Kidney epithelial cell (primary cell): ENCODE data around the gene SLC13A3. TPM values are rescaled to one million over a fixed set of nuclear protein-coding genes. Genes with fewer than 3 reads are reported as not detected.

Experiments used
- DNase-seq: peaks from one replicate; pipeline ENCODE4 v3.0.0-alpha.2; 2010; ENCODE audit warnings: low read depth
- H3K27me3 ChIP-seq: 2 replicates; pipeline ENCODE4 v1.6.0; 2011; ENCODE audit warnings: low read length; ENCODE audit not compliant: control insufficient read depth, insufficient read depth
- H3K36me3 ChIP-seq: 2 replicates; pipeline ENCODE4 v1.5.1; 2011; ENCODE audit warnings: low read length; ENCODE audit not compliant: control insufficient read depth, insufficient read depth
- H3K4me3 ChIP-seq: 2 replicates; pipeline ENCODE4 v1.5.1; 2011; ENCODE audit warnings: low read depth, mild to moderate bottlenecking, control low read depth, low read length
- total RNA-seq: library from RNA; depleted of rRNA; stranded (reverse); fragments of >200 nt; gene quantifications from 2 replicates; pipeline ENCODE4 v1.2.3, GENCODE V29; 2015
- TF ChIP-seq, protein P1 (sequence below): IDR thresholded peaks from 2 replicates; pipeline ENCODE4 v1.5.1; 2011; ENCODE audit warnings: mild to moderate bottlenecking, moderate library complexity, low read length, control low read depth, inconsistent platforms; ENCODE audit not compliant: insufficient read depth, poor library complexity, severe bottlenecking

SLC13A3 gene
- total RNA-seq, 1 donor from 2014 or later, result 3.4 TPM

DNA sequence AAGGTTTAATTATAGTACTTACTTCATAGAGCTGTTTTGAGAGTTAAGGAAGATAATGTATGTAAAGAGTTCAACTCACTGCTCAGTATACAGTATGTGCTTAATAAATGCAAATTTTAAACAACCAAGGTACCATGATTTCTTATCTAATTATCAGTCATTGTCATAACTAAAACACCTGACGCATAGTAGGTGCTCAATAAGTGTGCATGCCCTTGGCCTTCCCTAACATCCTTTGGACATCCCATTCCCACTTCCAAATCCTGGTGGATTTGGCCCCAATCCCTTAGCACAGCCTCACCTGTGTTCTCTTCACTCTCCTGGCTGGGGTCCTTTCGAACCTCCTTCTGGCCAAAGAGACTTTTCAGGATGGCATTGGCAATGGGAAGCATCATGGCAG lies 41.1 kb downstream of the SLC13A3 start:
- H3K36me3 ChIP-seq, result no peaks in the 10 kb centered on the region
- no peak overlapping the region for H3K4me3 ChIP-seq
- TF ChIP-seq, protein P1, sequence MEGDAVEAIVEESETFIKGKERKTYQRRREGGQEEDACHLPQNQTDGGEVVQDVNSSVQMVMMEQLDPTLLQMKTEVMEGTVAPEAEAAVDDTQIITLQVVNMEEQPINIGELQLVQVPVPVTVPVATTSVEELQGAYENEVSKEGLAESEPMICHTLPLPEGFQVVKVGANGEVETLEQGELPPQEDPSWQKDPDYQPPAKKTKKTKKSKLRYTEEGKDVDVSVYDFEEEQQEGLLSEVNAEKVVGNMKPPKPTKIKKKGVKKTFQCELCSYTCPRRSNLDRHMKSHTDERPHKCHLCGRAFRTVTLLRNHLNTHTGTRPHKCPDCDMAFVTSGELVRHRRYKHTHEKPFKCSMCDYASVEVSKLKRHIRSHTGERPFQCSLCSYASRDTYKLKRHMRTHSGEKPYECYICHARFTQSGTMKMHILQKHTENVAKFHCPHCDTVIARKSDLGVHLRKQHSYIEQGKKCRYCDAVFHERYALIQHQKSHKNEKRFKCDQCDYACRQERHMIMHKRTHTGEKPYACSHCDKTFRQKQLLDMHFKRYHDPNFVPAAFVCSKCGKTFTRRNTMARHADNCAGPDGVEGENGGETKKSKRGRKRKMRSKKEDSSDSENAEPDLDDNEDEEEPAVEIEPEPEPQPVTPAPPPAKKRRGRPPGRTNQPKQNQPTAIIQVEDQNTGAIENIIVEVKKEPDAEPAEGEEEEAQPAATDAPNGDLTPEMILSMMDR, result no peak
- no peaks in the 10 kb centered on the region for H3K27me3 ChIP-seq
- DNase-seq, result no peak

DNA sequence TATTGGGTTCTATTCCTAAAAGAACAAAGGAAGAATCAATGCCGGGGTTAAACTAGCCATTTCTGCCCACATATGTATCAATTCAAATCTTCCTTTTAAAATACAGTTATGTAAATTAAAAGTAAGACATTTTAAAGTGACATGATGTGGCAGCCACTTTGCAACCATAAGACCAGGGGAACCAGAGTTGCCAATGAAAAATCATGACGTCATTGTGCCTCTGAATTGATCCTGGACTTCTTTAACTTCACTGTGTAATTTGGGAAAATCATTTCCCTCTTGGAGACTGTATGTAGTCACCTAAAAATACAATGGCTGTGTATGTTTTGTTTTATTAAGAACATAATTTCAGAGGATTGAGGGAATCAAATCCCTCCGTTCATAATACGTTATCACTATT lies 42.2 kb downstream of the SLC13A3 start:
- TF ChIP-seq, protein P1, result no peak
- Histone ChIP-seq H3K27me3 (no peaks in the 10 kb centered on the region), H3K4me3 (no peak overlapping the region), H3K36me3 (no peaks in the 10 kb centered on the region)
- no peak for DNase-seq

DNA sequence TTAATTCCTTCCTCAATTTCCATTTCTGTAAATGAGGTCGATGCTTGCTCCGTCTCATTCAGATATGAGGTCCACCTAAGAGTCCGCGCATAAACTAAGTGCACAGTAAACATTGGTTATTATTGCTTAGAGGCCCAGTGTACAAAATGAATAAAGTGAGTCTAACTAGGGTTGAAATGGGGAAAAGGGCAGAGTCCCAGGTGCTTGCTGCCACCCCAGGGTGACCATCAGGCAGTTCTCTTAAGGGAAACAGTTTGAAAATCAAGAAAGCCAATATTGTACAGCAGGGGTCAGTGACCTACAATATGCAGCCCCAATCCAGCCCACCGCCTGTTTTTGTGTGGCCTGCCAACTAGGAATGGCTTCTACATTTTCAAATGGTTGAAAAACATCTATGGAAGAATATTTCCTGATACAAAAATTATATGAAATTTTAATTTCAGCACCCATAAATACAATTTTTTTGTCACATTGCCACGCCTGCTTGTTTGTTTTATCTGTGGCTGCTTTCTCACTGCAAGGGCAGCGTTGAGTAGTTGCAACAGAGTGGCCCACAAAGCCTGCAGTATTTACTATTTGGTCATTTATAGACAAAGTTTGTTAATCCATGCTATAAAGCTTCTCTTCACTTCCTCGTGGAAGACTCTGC lies 43.3 kb downstream of the SLC13A3 start:
- Histone ChIP-seq H3K27me3 (no peaks in the 10 kb centered on the region), H3K36me3 (no peaks in the 10 kb centered on the region), H3K4me3 (no peak overlapping the region)
- TF ChIP-seq, protein P1, result no peak
- DNase-seq, result no peak

DNA sequence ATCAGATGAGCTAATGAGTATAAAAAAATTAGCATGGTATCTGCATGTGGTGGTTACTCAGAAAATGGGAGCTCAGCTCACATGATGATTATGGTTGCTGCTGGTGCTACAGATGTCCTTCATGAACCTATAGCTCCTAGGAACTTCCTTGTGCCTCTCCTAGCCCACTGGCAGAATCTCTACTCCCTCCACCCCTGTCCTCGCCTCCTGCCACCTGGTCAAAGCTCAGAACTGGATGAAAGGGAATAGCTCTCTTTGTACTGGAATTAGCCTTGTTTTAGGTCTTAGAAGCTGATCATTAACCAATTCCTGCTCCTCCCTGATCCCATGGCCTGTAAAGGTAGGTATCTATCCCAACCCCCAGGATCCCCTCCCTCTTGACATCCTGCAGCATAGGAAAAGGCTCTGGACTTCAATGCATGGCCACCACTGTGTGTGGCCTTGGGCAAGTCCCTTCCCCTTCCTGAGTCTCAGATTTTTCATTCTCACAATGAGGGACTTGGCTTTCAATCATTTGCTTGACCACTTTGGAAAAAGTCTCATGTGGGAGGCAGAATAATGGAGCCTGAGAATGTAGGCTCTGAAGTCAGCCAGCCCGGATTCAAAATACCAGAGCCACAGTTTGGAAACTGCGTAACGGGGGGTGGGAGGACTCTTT lies 43.9 kb downstream of the SLC13A3 start:
- no peak overlapping the region for H3K4me3 ChIP-seq
- TF ChIP-seq, protein P1, result no peak
- H3K27me3 ChIP-seq, result no peaks in the 10 kb centered on the region
- no peaks in the 10 kb centered on the region for H3K36me3 ChIP-seq
- DNase-seq, result no peak

DNA sequence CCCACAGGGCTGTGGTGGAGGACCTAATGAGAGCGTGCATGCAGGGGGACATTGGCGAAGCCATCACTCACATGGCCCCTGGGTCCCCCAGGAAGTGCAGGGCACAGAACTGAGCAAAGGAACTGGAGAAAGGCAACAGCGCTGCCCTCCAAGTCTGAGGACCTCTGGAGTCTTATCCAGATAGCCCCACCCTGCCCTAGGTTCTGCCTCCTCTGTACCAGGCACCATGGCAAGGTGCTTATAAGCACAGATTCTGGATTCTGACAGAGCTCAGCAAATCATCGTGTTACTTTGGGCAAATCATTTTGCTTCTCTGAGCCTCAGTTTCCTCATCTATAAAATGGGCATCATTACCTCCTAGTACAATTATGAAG lies 44.5 kb downstream of the SLC13A3 start:
- no peak for DNase-seq
- H3K4me3 ChIP-seq, result no peak overlapping the region
- no peaks in the 10 kb centered on the region for H3K27me3 ChIP-seq
- H3K36me3 ChIP-seq, result no peaks in the 10 kb centered on the region
- TF ChIP-seq, protein P1, result no peak
